Neuronal stem cell (in vitro differentiated cells): ENCODE data around the gene HMGA1.

Experiments used
- DNase-seq: peaks from one replicate; pipeline ENCODE4 v3.0.0-alpha.2; 2013; ENCODE audit warnings: low spot score
- H2AFZ ChIP-seq: one replicate; pipeline ENCODE4 v1.6.1; 2013; ENCODE audit warnings: mild to moderate bottlenecking, low read length, inconsistent platforms
- H2AK5ac ChIP-seq: 2 replicates; pipeline ENCODE4 v1.6.1; 2013; ENCODE audit warnings: low read depth, mild to moderate bottlenecking, inconsistent platforms, low read length, moderate library complexity, mixed read lengths
- H2BK120ac ChIP-seq: 2 replicates; pipeline ENCODE4 v1.6.1; 2013; ENCODE audit warnings: low read depth, mild to moderate bottlenecking, inconsistent platforms, low read length, moderate library complexity, mixed read lengths
- H2BK12ac ChIP-seq: one replicate; pipeline ENCODE4 v1.6.1; 2013; ENCODE audit warnings: low read length, inconsistent platforms
- H2BK15ac ChIP-seq: 2 replicates; pipeline ENCODE4 v1.6.1; 2013; ENCODE audit warnings: mild to moderate bottlenecking, low read length, inconsistent platforms, mixed read lengths
- H2BK5ac ChIP-seq: one replicate; pipeline ENCODE4 v1.6.1; 2013; ENCODE audit warnings: inconsistent platforms, mild to moderate bottlenecking, low read length, moderate library complexity
- H3K14ac ChIP-seq: one replicate; pipeline ENCODE4 v1.6.1; 2013; ENCODE audit warnings: low read length, inconsistent platforms
- H3K18ac ChIP-seq: 2 replicates; pipeline ENCODE4 v1.6.1; 2013; ENCODE audit warnings: low read length, inconsistent platforms
- H3K23ac ChIP-seq: 2 replicates; pipeline ENCODE4 v1.6.1; 2013; ENCODE audit warnings: low read depth, mild to moderate bottlenecking, mixed read lengths, low read length, inconsistent platforms; ENCODE audit not compliant: poor library complexity
- H3K27ac ChIP-seq: replicated peaks from 3 replicates; pipeline ENCODE4 v1.5.1; 2013; ENCODE audit warnings: low read length, inconsistent platforms
- H3K27me3 ChIP-seq, 3 experiments: 2 replicates each; pipeline ENCODE4 v1.6.1; 2013; ENCODE audit warnings: low read length in 3 of 3, mild to moderate bottlenecking in 2 of 3, inconsistent platforms in 1 of 3, low read depth in 1 of 3, mixed read lengths in 1 of 3, moderate library complexity in 1 of 3; ENCODE audit not compliant: control insufficient read depth in 3 of 3, insufficient read depth in 3 of 3
- H3K36me3 ChIP-seq, 2 donors: replicated peaks in 1 of 2; 2 replicates each; pipeline ENCODE4 v1.6.1; 2013; ENCODE audit warnings: low read length in 2 of 2; ENCODE audit not compliant: control insufficient read depth in 2 of 2, insufficient read depth in 2 of 2
- H3K4ac ChIP-seq: 2 replicates; pipeline ENCODE4 v1.6.1; 2013; ENCODE audit warnings: inconsistent platforms, mild to moderate bottlenecking, low read length, moderate library complexity
- H3K4me1 ChIP-seq, 2 donors: 1 replicate in 1 of 2; 2 replicates in 1 of 2; pipeline ENCODE4 v1.6.1; 2013; ENCODE audit warnings: low read length in 2 of 2, low read depth in 1 of 2; ENCODE audit not compliant: control insufficient read depth in 2 of 2, insufficient read depth in 1 of 2
- H3K4me2 ChIP-seq: one replicate; pipeline ENCODE4 v1.6.1; 2013; ENCODE audit warnings: mild to moderate bottlenecking, low read length, inconsistent platforms; ENCODE audit not compliant: insufficient read depth, poor library complexity, severe bottlenecking
- H3K4me3 ChIP-seq, 2 donors: 2 replicates each; pipeline ENCODE4 v1.5.1; 2013; ENCODE audit warnings: low read length in 2 of 2, mild to moderate bottlenecking in 2 of 2, inconsistent platforms in 1 of 2, moderate library complexity in 1 of 2
- H3K79me1 ChIP-seq: one replicate; pipeline ENCODE4 v1.6.1; 2013; ENCODE audit warnings: low read depth, mild to moderate bottlenecking, inconsistent platforms, low read length, moderate library complexity
- H3K9ac ChIP-seq: one replicate; pipeline ENCODE4 v1.6.1; 2013; ENCODE audit warnings: mild to moderate bottlenecking, low read depth, low read length, inconsistent platforms; ENCODE audit not compliant: poor library complexity
- H3K9me3 ChIP-seq, 2 donors: replicated peaks in 1 of 2; 2 replicates each; pipeline versions ENCODE3 to v1.6.1; 2013; ENCODE audit warnings: low read length in 2 of 2, mild to moderate bottlenecking in 2 of 2, inconsistent platforms in 1 of 2, low read depth in 1 of 2, mixed read lengths in 1 of 2, moderate library complexity in 1 of 2; ENCODE audit not compliant: control insufficient read depth in 2 of 2, insufficient read depth in 1 of 2
- H4K8ac ChIP-seq: one replicate; pipeline ENCODE4 v1.6.1; 2013; ENCODE audit warnings: low read depth, mild to moderate bottlenecking, inconsistent platforms, low read length, moderate library complexity
- H4K91ac ChIP-seq: one replicate; pipeline ENCODE4 v1.6.1; 2013; ENCODE audit warnings: low read length, low read depth, mild to moderate bottlenecking, inconsistent platforms; ENCODE audit not compliant: poor library complexity
- WGBS, 2 donors: extraction: QIAGEN DNeasy Blood & Tissue Kit; methylation state at CpG; one replicate each; pipeline ENCODE4 v1.1.7; 2013; ENCODE audit warnings: missing lambda C conversion rate in 2 of 2, mixed read lengths in 1 of 2; ENCODE audit not compliant: insufficient read length in 2 of 2, insufficient replicate concordance in 1 of 2; ENCODE audit errors: extremely low coverage in 2 of 2; 5-methylcytosine and 5-hydroxymethylcytosine counted together

The HMGA1 gene

GRCh38 chr6:34233867-34234266, 2.8 kb upstream of the HMGA1 start:
- H3K18ac ChIP-seq, result peak overlapping the region; percentile 5
- no peak overlapping the region for H3K4ac ChIP-seq
- no peak overlapping the region for H2AK5ac ChIP-seq
- no peak overlapping the region for H3K9ac ChIP-seq
- H2BK15ac ChIP-seq, result no peak overlapping the region
- no peak overlapping the region for H3K23ac ChIP-seq
- no peak overlapping the region for H3K4me2 ChIP-seq
- no CpG with 5 or more reads among the region's 7 CpGs for WGBS, 2 donors
- H3K4me3 ChIP-seq, result no peak overlapping the region
- no peak overlapping the region for H3K14ac ChIP-seq
- peaks cover 0 to 2% of the 10 kb centered on the region in 2 donors for H3K36me3 ChIP-seq
- peaks cover under 1 to 12% of the 10 kb centered on the region in 2 donors for H3K4me1 ChIP-seq
- H2BK120ac ChIP-seq, result no peak overlapping the region
- no peak overlapping the region for H4K91ac ChIP-seq
- H3K27ac ChIP-seq, result peak overlapping the region; percentile 94
- H2BK5ac ChIP-seq, result no peak overlapping the region
- no peaks in the 10 kb centered on the region for H3K9me3 ChIP-seq
- H4K8ac ChIP-seq, result no peak overlapping the region
- peaks cover 0 to 2% (median 0%) of the 10 kb centered on the region in 3 experiments for H3K27me3 ChIP-seq
- no peak for DNase-seq
- H2AFZ ChIP-seq, result no peak overlapping the region
- H2BK12ac ChIP-seq, result no peak overlapping the region
- H3K79me1 ChIP-seq, result no peaks in the 10 kb centered on the region

- Histone ChIP-seq H3K9me3 (no peaks in the 10 kb centered on the region), H2AK5ac (peak overlapping the region; percentile 88), H2AFZ (peak overlapping the region; percentile 53), H3K23ac (peak overlapping the region; percentile 99), H3K4me3 (peak overlapping the region in 1 of 2 donors; percentile 55), H3K4me1 (peaks cover 2 to 12% of the 10 kb centered on the region in 2 donors), H2BK5ac (peak overlapping the region; percentile 97), H3K4me2 (peak overlapping the region; percentile 59), H3K4ac (peak overlapping the region; percentile 69), H3K9ac (peak overlapping the region; percentile 95), H3K36me3 (peaks cover under 1 to 11% of the 10 kb centered on the region in 2 donors), H3K14ac (peak overlapping the region; percentile 97), H3K27ac (peak overlapping the region; percentile 94), H3K18ac (peak overlapping the region; percentile 100), H4K91ac (peak overlapping the region; percentile 97), H2BK12ac (peak overlapping the region; percentile 100), H2BK120ac (peak overlapping the region; percentile 89), H3K27me3 (peaks cover 0 to 2% (median 0%) of the 10 kb centered on the region in 3 experiments), H2BK15ac (peak overlapping the region; percentile 71), H3K79me1 (no peaks in the 10 kb centered on the region), H4K8ac (peak overlapping the region; percentile 99)
- DNase-seq, result no peak
- WGBS, 2 donors, result no CpG with 5 or more reads among the region's 53 CpGs
These were observed 1.9 kb upstream of the HMGA1 start for GRCh38 chr6:34234667-34235306.

- peak; percentile 94 for DNase-seq
- peaks cover 0 to 2% (median 0%) of the 10 kb centered on the region in 3 experiments for H3K27me3 ChIP-seq
- H2BK15ac ChIP-seq, result no peak overlapping the region
- H3K4ac ChIP-seq, result no peak overlapping the region
- peaks cover 6 to 18% of the 10 kb centered on the region in 2 donors for H3K36me3 ChIP-seq
- H3K23ac ChIP-seq, result peak overlapping the region; percentile 99
- H3K9ac ChIP-seq, result peak overlapping the region; percentile 100
- peak overlapping the region; percentile 72 for H3K4me2 ChIP-seq
- no peak overlapping the region for H4K8ac ChIP-seq
- peak overlapping the region; percentile 87 for H3K18ac ChIP-seq
- H2AK5ac ChIP-seq, result peak overlapping the region; percentile 8
- no CpG with 5 or more reads among the region's 75 CpGs for WGBS, 2 donors
- H2BK5ac ChIP-seq, result peak overlapping the region; percentile 97
- H3K9me3 ChIP-seq, result no peaks in the 10 kb centered on the region
- no peak overlapping the region for H4K91ac ChIP-seq
- H3K14ac ChIP-seq, result no peak overlapping the region
- peak overlapping the region; percentile 90 for H2AFZ ChIP-seq
- peak overlapping the region; percentile 94 for H3K27ac ChIP-seq
- no peak overlapping the region for H2BK12ac ChIP-seq
- H3K4me3 ChIP-seq, result peak overlapping the region; percentile 85
- H3K79me1 ChIP-seq, result no peaks in the 10 kb centered on the region
- peaks cover 2 to 18% of the 10 kb centered on the region in 2 donors for H3K4me1 ChIP-seq
- H2BK120ac ChIP-seq, result no peak overlapping the region
These were observed 1.2 kb upstream of the HMGA1 start for GRCh38 chr6:34235307-34236130.

- Histone ChIP-seq H2AFZ (peak overlapping the region; percentile 90), H3K27me3 (peaks cover 0 to under 1% (median 0%) of the 10 kb centered on the region in 3 experiments), H3K14ac (peak overlapping the region; percentile 72), H3K9me3 (no peaks in the 10 kb centered on the region), H3K9ac (peak overlapping the region; percentile 100), H3K36me3 (peaks cover 6 to 24% of the 10 kb centered on the region in 2 donors), H2BK12ac (no peak overlapping the region), H3K4me3 (peak overlapping the region; percentile 85), H3K79me1 (peaks cover 2% of the 10 kb centered on the region), H2BK15ac (no peak overlapping the region), H2BK120ac (peak overlapping the region; percentile 14), H3K27ac (peak overlapping the region; percentile 94), H3K4me2 (peak overlapping the region; percentile 72), H3K23ac (peak overlapping the region; percentile 100), H4K91ac (no peak overlapping the region), H2AK5ac (peak overlapping the region; percentile 88), H3K4ac (no peak overlapping the region), H3K18ac (peak overlapping the region; percentile 98), H4K8ac (no peak overlapping the region), H2BK5ac (peak overlapping the region; percentile 19), H3K4me1 (peaks cover 2 to 19% of the 10 kb centered on the region in 2 donors)
- DNase-seq, result peak; percentile 67
- no CpG with 5 or more reads among the region's 13 CpGs for WGBS, 2 donors
These were observed 586 bp upstream of the HMGA1 start for GRCh38 chr6:34236131-34236442.
